ENCODE data around the gene ABHD6. TPM values are rescaled to one million over a fixed set of nuclear protein-coding genes. Genes with fewer than 3 reads are reported as not detected.

ABHD6 gene
- total RNA-seq, 1 experiment from 2014 or later: 2.2 TPM

GRCh38 chr3:58324391-58325390 is 87.1 kb downstream of the ABHD6 start:
- Histone ChIP-seq H4K91ac (ENCODE audit: insufficient read length, low read depth, low read length) (no peak overlapping the region), H2BK15ac (ENCODE audit: low read depth, low read length) (no peak overlapping the region), H2BK12ac (ENCODE audit: insufficient read length, low read depth, low read length) (no peak overlapping the region), H3K4ac (ENCODE audit: low read depth, low read length) (no peak overlapping the region), H3K27me3 (ENCODE audit: insufficient read depth, low read length) (no peaks in the 10 kb centered on the region), H3K23me2 (ENCODE audit: insufficient read length, low read depth, low read length, poor library complexity, severe bottlenecking) (no peaks in the 10 kb centered on the region), H3K79me2 (ENCODE audit: insufficient read depth, low read length) (no peaks in the 10 kb centered on the region), H3K18ac (ENCODE audit: insufficient read length, low read depth, low read length) (no peak overlapping the region), H3K9ac (ENCODE audit: extremely low read depth, insufficient read length, low read length) (no peak overlapping the region), H3T11ph (ENCODE audit: low read length) (no peak overlapping the region), H3K9me3 (ENCODE audit: control insufficient read depth, low read depth, low read length) (no peaks in the 10 kb centered on the region), H3K14ac (ENCODE audit: insufficient read depth, low read length) (no peak overlapping the region), H3K23ac (ENCODE audit: insufficient read length, low read depth, low read length) (no peak overlapping the region), H2BK5ac (ENCODE audit: insufficient read length, low read length) (no peak overlapping the region), H2BK120ac (ENCODE audit: low read depth, low read length, poor library complexity, severe bottlenecking) (no peak overlapping the region), H4K5ac (ENCODE audit: insufficient read length, low read depth, low read length) (no peak overlapping the region), H3K4me2 (ENCODE audit: insufficient read depth, insufficient read length, low read length) (no peak overlapping the region), H3K56ac (ENCODE audit: insufficient read length, low read depth, low read length) (no peak overlapping the region), H4K20me1 (ENCODE audit: control insufficient read depth, insufficient read depth, insufficient read length) (no peaks in the 10 kb centered on the region), H3K79me1 (ENCODE audit: insufficient read depth, low read depth, low read length, poor library complexity, severe bottlenecking) (no peaks in the 10 kb centered on the region), H3K27ac (ENCODE audit: insufficient read length, low read depth, low read length) (no peak overlapping the region), H2AK5ac (ENCODE audit: insufficient read length, low read length) (no peak overlapping the region), H4K8ac (replicated peaks; ENCODE audit: insufficient read length, low read depth, low read length) (no peak overlapping the region), H2BK20ac (ENCODE audit: low read depth, low read length, poor library complexity, severe bottlenecking) (no peak overlapping the region), H3K4me1 (ENCODE audit: insufficient read depth, low read length) (peaks cover 7% of the 10 kb centered on the region; the same call in 1 of the 2 replicates), H2AFZ (ENCODE audit: low read length) (no peak overlapping the region)
- H3K4me1 Mint-ChIP-seq: peaks cover 22 to 32% of the 10 kb centered on the region in 2 experiments
- H3K36me3 Mint-ChIP-seq (ENCODE audit: insufficient read depth in 1 of 3, low read depth in 3 of 3): peaks cover 0 to 11% (median 3%) of the 10 kb centered on the region in 3 experiments; a peak in 3 of 7 replicates
- H3K4me3 Mint-ChIP-seq: no peak overlapping the region
- no peak for DNase-seq
- no peaks in the 10 kb centered on the region for H3K9me3 Mint-ChIP-seq
- no peak overlapping the region for H3K27ac Mint-ChIP-seq
- no CpG with 5 or more reads among the region's 7 CpGs for WGBS (ENCODE audit: extremely low coverage, insufficient read length, low lambda C conversion rate)
- no peak for TF ChIP-seq CTCF (conservative IDR thresholded peaks at IDR 0.05)
- H3K27me3 Mint-ChIP-seq (ENCODE audit: low read depth): no peaks in the 10 kb centered on the region; the same call in 1 of the 2 replicates

Data from H9 (cell line).